ENCODE results near the gene YIF1A. TPM values are rescaled to one million over a fixed set of nuclear protein-coding genes. Genes with fewer than 3 reads are reported as not detected.

Gene YIF1A
- polyA plus RNA-seq, 1 donor from 2014 or later = 72.5 TPM

DNA sequence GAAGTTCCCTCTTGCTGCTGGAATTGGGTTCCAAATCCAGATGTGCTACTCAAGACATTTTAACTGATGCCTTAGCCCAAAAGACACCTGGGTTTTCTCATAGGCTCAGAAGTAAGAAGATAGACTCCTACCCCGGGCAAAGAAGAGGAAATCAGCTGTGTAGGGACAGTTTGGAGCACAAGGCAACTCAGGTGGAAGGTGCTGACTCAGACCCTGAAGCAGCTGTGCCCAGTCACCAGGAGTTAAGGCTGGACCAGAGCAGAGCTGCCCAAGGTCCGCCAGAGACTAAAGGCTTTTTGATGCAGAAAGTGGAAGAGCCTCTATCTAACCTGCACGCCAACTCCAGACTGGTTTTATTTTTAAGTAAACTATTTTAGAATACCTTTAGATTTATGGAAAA is 41.1 kb downstream of the YIF1A start:
- peak overlapping the region in 1 of 4 donors; percentile 58 for H3K4me3 Mint-ChIP-seq
- H3K36me3 Mint-ChIP-seq = no peaks in the 10 kb centered on the region
- H3K27me3 Mint-ChIP-seq = no peaks in the 10 kb centered on the region
- no peaks in the 10 kb centered on the region for H3K9me3 Mint-ChIP-seq
- peaks cover 2 to 9% (median 3%) of the 10 kb centered on the region in 3 donors for H3K4me1 Mint-ChIP-seq
- H3K27ac Mint-ChIP-seq = peak overlapping the region in 1 of 3 donors; percentile 58

DNA sequence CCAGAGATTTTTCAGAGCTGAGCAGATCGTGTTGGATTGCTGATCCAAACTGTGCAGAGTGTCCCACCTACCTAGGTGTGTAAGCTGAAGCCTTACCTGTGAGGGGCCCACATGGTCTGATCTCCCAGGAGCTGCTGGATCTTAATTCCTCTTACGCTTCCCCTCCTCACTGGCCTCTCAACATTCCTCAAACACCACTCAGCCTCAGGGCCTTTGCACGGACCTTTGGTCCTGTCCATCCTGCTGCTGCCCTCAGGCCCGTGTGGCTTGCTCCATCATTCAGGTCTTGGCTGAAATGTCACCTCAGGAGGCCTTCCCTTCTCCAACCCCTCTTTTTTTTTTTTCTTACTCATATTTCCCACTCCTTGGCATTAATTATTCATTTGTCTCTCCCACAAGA is 41.6 kb downstream of the YIF1A start:
- Mint-ChIP-seq H3K36me3 (no peaks in the 10 kb centered on the region), H3K27ac (peak overlapping the region in 2 of 3 donors; percentile 22 to 58), H3K4me1 (peaks cover 2 to 9% (median 3%) of the 10 kb centered on the region in 3 donors), H3K27me3 (no peaks in the 10 kb centered on the region), H3K9me3 (no peaks in the 10 kb centered on the region), H3K4me3 (peak overlapping the region in 1 of 4 donors; percentile 58)

DNA sequence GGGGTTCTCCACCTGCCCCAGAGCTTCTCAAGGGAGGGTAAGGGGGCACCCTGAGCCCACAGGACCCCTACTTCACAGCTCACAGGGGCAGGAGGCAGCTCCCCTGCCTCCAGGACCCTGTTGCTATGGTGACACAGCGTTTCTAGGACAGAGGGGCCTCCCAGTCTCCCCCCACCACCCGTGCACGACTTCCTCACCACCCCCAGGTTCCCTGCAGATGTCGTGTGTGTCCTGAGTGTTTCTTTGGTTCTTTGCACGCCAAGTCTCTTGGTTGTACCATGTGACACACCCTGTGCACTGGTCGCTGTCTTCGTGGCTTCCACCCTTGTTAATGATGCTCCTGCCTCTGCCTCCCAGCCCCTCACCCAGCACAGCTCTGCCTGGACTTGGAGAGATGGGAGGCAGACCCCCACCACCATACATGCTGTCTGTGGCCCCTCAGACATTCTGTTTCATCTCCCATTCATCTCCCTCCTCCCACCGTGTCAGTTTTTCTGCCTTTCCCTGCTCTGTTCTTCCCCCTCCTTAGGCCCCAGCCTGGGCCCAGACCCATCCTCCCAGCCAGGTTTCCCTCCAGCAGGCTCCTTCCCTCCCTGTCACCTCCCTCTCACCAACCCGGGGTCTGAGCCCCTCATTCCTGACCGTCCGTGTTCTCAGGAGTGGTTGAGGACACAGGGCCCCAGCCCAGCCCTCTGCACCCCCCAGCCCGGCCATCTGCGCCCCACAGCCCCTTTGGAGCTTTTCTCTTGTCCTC is 45.0 kb downstream of the YIF1A start:
- H3K9me3 Mint-ChIP-seq = no peaks in the 10 kb centered on the region
- H3K4me1 Mint-ChIP-seq = peaks cover 0 to 9% (median 1%) of the 10 kb centered on the region in 3 donors
- no peak overlapping the region for H3K4me3 Mint-ChIP-seq
- H3K27ac Mint-ChIP-seq = peak overlapping the region in 1 of 3 donors; percentile 21
- no peaks in the 10 kb centered on the region for H3K27me3 Mint-ChIP-seq
- H3K36me3 Mint-ChIP-seq = no peaks in the 10 kb centered on the region

DNA sequence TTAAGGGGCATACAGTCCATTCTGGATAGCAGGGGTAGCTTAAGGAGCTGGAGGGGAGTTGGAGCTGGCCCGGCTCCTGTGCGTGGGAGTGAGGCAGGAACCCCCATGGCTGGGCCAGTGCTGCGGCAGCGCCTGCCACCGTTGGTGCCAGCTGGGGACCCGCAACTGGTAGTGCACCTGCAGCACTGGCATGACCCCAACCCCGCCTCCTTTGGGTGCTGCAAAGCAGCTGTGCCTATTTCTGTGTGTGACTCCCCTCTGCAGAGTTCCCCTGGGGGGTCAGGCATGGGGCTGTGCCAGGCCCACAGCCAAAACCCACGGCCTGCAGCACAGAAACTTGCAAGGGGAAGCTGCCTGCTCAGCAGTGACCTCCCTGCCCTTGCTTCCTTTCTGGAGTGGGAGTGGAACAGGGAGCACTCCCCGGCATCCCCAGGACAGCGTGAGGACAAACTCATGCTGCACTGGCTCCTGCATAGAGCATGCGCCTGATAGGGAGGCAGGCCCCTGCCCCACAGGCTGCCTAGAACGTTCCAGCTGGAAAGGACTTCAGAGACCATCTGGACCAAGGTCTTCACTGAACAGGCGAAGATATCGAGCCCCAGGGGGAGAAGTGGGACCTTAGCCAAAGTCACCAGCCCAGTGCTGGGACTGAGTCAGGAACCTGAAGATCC is 46.7 kb downstream of the YIF1A start:
- no peaks in the 10 kb centered on the region for H3K36me3 Mint-ChIP-seq
- H3K9me3 Mint-ChIP-seq = no peaks in the 10 kb centered on the region
- no peaks in the 10 kb centered on the region for H3K27me3 Mint-ChIP-seq
- H3K4me1 Mint-ChIP-seq = peaks cover 0 to 4% (median 0%) of the 10 kb centered on the region in 3 donors
- no peak overlapping the region for H3K4me3 Mint-ChIP-seq
- peak overlapping the region in 1 of 3 donors; percentile 50 for H3K27ac Mint-ChIP-seq

DNA sequence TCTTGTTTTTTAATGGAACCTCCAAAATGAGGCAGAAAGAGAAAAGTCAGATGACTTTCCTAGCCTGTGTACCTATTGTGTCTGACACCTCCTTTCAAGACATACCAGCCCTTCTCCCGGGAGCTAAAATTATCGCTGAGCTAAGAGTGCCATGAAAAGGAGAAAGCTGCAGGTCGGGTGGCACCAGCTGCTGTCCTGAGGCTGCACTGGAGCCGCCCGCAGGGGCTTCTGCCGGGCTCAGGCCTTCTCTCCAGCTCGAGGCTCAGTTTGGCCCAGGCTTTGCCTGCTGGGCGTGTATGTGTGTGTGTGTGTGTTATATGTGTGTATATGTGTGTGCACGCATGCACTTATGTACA is 48.2 kb downstream of the YIF1A start:
- peaks cover under 1% of the 10 kb centered on the region for H3K36me3 Mint-ChIP-seq
- H3K27ac Mint-ChIP-seq = peak overlapping the region in 1 of 3 donors; percentile 67
- H3K9me3 Mint-ChIP-seq = no peaks in the 10 kb centered on the region
- H3K27me3 Mint-ChIP-seq = no peaks in the 10 kb centered on the region
- no peaks in the 10 kb centered on the region for H3K4me1 Mint-ChIP-seq
- no peak overlapping the region for H3K4me3 Mint-ChIP-seq

DNA sequence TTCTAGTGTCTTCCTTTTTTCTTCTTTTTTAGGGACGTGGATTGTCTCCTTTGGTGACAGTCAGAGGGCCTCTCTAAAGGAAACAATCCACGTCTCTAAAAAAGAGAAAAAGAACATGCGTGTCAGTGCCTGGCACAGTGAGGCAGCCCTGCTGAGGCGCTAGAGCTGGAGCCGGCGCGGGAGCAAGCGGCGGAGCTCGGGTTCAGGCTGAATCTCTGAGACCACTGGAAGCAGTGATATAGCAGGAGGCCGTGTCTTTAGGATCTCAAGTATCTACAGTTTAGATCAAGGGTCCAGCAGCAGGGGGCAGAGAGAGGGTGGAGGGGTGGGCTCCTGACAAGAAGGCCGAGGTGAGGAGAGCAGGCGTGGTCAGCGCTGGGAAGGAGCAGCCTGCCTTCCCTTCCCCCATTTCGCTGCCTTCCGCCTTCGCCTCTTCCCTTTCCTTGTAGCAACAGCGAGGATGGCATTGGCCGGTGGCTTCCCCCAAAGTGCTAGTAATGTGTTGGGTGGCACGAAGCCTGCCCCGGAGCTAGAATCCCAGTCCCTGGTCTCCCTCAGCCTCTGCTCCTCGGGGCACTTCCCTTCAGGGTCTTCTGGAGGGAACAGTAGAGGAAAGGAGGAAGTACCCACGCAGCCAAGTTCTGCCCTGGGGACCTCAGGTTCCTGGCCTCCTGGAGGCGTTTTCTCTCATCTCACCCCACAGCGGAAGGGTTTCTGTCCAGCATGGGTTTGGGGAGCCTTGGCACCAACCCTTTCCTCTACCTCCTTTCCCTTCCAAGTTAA is 48.8 kb downstream of the YIF1A start:
- Mint-ChIP-seq H3K36me3 (peaks cover 4% of the 10 kb centered on the region), H3K4me3 (no peak overlapping the region)

DNA sequence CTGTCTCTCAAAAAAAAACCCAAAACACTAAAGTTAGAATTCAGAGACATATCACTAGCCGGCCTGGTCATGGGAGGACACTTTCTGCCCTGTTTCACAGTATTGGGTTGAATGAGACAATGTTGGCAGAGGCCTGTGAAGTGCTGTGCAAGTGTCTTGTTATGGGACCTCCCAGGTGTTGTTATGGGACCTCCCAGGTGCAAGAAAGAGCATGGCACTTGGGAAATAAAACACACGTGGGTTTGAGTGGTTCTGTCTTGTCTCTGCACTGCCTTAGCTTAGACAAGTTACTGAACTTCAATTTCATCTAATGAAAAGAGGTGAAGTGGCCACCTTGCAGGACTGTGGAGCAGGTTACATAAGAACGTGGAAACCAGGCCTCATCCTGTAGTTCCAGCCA is 49.4 kb downstream of the YIF1A start:
- no peaks in the 10 kb centered on the region for H3K4me1 Mint-ChIP-seq
- peaks cover 4% of the 10 kb centered on the region for H3K36me3 Mint-ChIP-seq
- no peak overlapping the region for H3K4me3 Mint-ChIP-seq
- peaks cover 0 to 1% (median 0%) of the 10 kb centered on the region in 3 donors for H3K9me3 Mint-ChIP-seq
- H3K27ac Mint-ChIP-seq = peak overlapping the region in 2 of 3 donors; percentile 41 to 53
- H3K27me3 Mint-ChIP-seq = no peaks in the 10 kb centered on the region

More for the DNA sequence above, 48.8 kb downstream of the YIF1A start:
- H3K27me3 Mint-ChIP-seq = no peaks in the 10 kb centered on the region
- peak overlapping the region in 1 of 3 donors; percentile 53 for H3K27ac Mint-ChIP-seq
- no peaks in the 10 kb centered on the region for H3K9me3 Mint-ChIP-seq
- H3K4me1 Mint-ChIP-seq = no peaks in the 10 kb centered on the region

DNA sequence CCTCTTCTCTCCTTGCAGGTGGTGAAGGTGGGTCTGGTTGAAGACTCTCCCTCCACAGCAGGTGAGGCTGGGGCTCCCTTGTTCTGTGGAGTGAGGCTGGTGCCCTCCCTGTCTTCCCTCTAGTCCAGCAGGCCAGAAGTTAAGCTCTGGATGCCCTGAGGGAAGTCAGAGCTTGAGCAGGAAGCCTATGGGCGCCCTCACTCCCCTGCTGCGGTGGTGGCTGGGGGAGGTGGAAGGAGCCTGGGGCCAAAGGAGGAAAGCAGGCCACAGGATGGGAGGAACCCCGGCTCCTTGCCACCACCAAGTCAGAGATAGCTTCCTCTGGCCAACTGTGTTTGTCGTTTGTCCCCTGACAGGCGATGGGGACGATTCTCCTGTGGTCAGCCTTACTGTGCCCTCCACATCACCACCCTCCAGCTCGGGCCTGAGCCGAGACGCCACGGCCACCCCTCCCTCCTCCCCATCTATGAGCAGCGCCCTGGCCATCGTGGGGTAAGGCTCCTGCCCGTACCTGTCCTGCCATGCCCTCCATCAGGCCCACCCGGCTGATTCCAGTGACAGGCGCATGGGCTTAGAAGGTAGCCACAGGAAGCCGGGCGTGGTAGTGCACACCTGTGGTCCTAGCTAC is 50.0 kb downstream of the YIF1A start:
- H3K27ac Mint-ChIP-seq = peak overlapping the region in 1 of 3 donors; percentile 41
- H3K27me3 Mint-ChIP-seq = no peaks in the 10 kb centered on the region
- no peaks in the 10 kb centered on the region for H3K4me1 Mint-ChIP-seq
- H3K4me3 Mint-ChIP-seq = no peak overlapping the region
- H3K36me3 Mint-ChIP-seq = peaks cover 6% of the 10 kb centered on the region
- peaks cover 0 to 1% (median 0%) of the 10 kb centered on the region in 3 donors for H3K9me3 Mint-ChIP-seq

DNA sequence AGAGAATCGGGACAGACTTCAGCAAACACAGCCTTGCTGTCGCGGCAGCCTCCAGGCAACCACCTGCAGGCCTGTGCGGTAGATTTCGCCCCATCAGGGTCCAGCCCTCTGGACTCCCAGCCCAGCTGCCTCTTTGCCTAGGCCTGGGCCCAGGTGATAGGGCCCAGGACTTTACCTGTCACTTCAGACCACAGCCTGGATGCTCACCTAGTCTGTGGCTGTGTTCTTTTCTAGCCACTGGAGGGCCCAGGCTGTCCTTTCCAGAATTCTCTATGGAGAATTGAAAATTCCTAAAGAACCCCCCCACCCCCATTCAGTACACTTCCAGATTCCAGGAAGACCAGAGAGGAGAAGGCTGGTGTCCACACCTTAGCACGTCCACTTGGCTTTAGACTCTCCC is 51.1 kb downstream of the YIF1A start:
- Mint-ChIP-seq H3K27me3 (no peaks in the 10 kb centered on the region), H3K4me3 (no peak overlapping the region), H3K9me3 (peaks cover 0 to 1% (median 0%) of the 10 kb centered on the region in 3 donors), H3K27ac (no peak overlapping the region), H3K4me1 (no peaks in the 10 kb centered on the region), H3K36me3 (peaks cover 8% of the 10 kb centered on the region)

DNA sequence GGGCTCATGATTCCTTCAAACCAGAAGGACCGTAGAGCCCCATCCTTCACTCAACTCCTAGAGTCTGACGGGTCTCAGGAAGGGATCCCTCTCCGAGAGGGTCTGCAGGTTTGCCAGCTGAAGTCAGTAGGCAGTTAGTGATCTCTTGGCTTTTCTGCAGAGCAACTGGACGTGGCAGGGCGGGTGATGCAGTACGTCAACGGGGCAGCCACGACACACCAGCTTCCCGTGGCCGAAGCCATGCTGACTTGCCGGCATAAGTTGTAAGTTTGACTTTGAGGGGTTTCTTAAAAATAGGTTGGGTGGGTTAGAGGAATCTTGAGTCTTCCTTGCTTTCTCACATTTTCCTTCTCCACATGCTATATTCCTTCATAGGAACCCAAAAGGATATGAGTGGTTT is 53.8 kb downstream of the YIF1A start:
- Mint-ChIP-seq H3K27me3 (no peaks in the 10 kb centered on the region), H3K4me1 (peaks cover 0 to 1% (median 0%) of the 10 kb centered on the region in 3 donors), H3K9me3 (peaks cover 0 to 1% (median 0%) of the 10 kb centered on the region in 3 donors), H3K36me3 (peaks cover 10% of the 10 kb centered on the region), H3K27ac (peak overlapping the region in 1 of 3 donors; percentile 43), H3K4me3 (no peak overlapping the region)

Other genes starting within 250 kb of the YIF1A start
- gene GAL3ST3, start 240.0 kb downstream of the YIF1A start, polyA plus RNA-seq = not detected
- 91.8 TPM for gene SF3B2, start 236.8 kb downstream of the YIF1A start, polyA plus RNA-seq
- 72.9 TPM for gene PACS1, start 218.9 kb downstream of the YIF1A start, polyA plus RNA-seq
- gene KLC2, start 31.4 kb downstream of the YIF1A start, polyA plus RNA-seq = 13.6 TPM
- 14.8 TPM for gene RAB1B, start 20.5 kb downstream of the YIF1A start, polyA plus RNA-seq
- not detected for gene CNIH2, start 11.0 kb downstream of the YIF1A start, polyA plus RNA-seq
- gene TMEM151A, start 2.8 kb upstream of the YIF1A start, polyA plus RNA-seq = not detected
- gene CD248, start 27.9 kb upstream of the YIF1A start, polyA plus RNA-seq = 0.19 TPM
- 0.28 TPM for gene RIN1, start 47.3 kb upstream of the YIF1A start, polyA plus RNA-seq
- 80.6 TPM for gene BRMS1, start 56.0 kb upstream of the YIF1A start, polyA plus RNA-seq
- gene B4GAT1, start 58.5 kb upstream of the YIF1A start, polyA plus RNA-seq = 6.1 TPM
- 3.0 TPM for gene SLC29A2, start 82.6 kb upstream of the YIF1A start, polyA plus RNA-seq
- gene NPAS4, start 131.9 kb upstream of the YIF1A start, polyA plus RNA-seq = not detected
- gene MRPL11, start 149.7 kb upstream of the YIF1A start, polyA plus RNA-seq = 92.2 TPM
- 4.3 TPM for gene PELI3, start 177.8 kb upstream of the YIF1A start, polyA plus RNA-seq
- 24.5 TPM for gene DPP3, start 191.3 kb upstream of the YIF1A start, polyA plus RNA-seq
- 10.3 TPM for gene BBS1, start 221.5 kb upstream of the YIF1A start, polyA plus RNA-seq